ENCODE data around the gene SNAPC3. TPM values are rescaled to one million over a fixed set of nuclear protein-coding genes. Genes with fewer than 3 reads are reported as not detected.

Gene SNAPC3
- total RNA-seq, 4 donors from 2014 or later, result 18.3 to 31.9 (median 20.3) TPM

- DNase-seq (no peak), ATAC-seq (no peak)
- peaks cover 0 to 3% of the 10 kb centered on the region in 2 donors for H3K36me3 ChIP-seq
- H3K9me3 ChIP-seq, result no peaks in the 10 kb centered on the region
- peaks cover 6 to 16% of the 10 kb centered on the region in 2 donors for H3K4me1 ChIP-seq
- no peak for TF ChIP-seq POLR2A (IDR thresholded peaks at IDR 0.05)
- TF ChIP-seq, protein P1, sequence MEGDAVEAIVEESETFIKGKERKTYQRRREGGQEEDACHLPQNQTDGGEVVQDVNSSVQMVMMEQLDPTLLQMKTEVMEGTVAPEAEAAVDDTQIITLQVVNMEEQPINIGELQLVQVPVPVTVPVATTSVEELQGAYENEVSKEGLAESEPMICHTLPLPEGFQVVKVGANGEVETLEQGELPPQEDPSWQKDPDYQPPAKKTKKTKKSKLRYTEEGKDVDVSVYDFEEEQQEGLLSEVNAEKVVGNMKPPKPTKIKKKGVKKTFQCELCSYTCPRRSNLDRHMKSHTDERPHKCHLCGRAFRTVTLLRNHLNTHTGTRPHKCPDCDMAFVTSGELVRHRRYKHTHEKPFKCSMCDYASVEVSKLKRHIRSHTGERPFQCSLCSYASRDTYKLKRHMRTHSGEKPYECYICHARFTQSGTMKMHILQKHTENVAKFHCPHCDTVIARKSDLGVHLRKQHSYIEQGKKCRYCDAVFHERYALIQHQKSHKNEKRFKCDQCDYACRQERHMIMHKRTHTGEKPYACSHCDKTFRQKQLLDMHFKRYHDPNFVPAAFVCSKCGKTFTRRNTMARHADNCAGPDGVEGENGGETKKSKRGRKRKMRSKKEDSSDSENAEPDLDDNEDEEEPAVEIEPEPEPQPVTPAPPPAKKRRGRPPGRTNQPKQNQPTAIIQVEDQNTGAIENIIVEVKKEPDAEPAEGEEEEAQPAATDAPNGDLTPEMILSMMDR (IDR thresholded peaks at IDR 0.05 in 4 of 5, conservative IDR thresholded peaks at IDR 0.05 in 1 of 5), result no peak
- in situ Hi-C loops (cut with MboI; ENCODE audit: low sequenced_read_pairs in 4 of 4), result loop anchor here in 2 of 4 donors (5.0 to 25.0 kb wide), 2 partner anchors 118 to 208 kb away; no protein-coding TSS in a partner anchor
- no peak overlapping the region for H3K27ac ChIP-seq
- no peaks in the 10 kb centered on the region for H3K27me3 ChIP-seq
- no peak overlapping the region for H3K4me3 ChIP-seq
- intact Hi-C loops (cut with DNase I; ENCODE audit: low total_unique reads), result loop anchor here (5.0 to 10.0 kb wide), 4 partner anchors 113 to 1633 kb away; partner anchors contain the start of gene TTC39B
These were observed 1.9 kb upstream of the SNAPC3 start for GRCh38 chr9:15420796-15421195.

GRCh38 chr9:15421532-15421931, 1.1 kb upstream of the SNAPC3 start:
- peak overlapping the region in 1 of 4 donors; percentile 91 for H3K27ac ChIP-seq
- H3K9me3 ChIP-seq, result no peaks in the 10 kb centered on the region
- peaks cover 6 to 16% of the 10 kb centered on the region in 2 donors for H3K4me1 ChIP-seq
- H3K36me3 ChIP-seq, result peaks cover 0 to 9% of the 10 kb centered on the region in 2 donors
- H3K27me3 ChIP-seq, result no peaks in the 10 kb centered on the region
- intact Hi-C loops (cut with DNase I; ENCODE audit: low total_unique reads), result loop anchor here (5.0 to 10.0 kb wide), 4 partner anchors 114 to 1634 kb away; partner anchors contain the start of gene TTC39B
- no peak for ATAC-seq
- DNase-seq, result no peak
- in situ Hi-C loops (cut with MboI; ENCODE audit: low sequenced_read_pairs in 4 of 4), result loop anchor here in 2 of 4 donors (5.0 to 25.0 kb wide), 2 partner anchors 119 to 209 kb away; no protein-coding TSS in a partner anchor
- TF ChIP-seq, protein P1 (IDR thresholded peaks at IDR 0.05 in 4 of 5, conservative IDR thresholded peaks at IDR 0.05 in 1 of 5), result no peak
- no peak for TF ChIP-seq POLR2A (IDR thresholded peaks at IDR 0.05)
- peak overlapping the region in 1 of 4 donors; percentile 100 for H3K4me3 ChIP-seq

DNA sequence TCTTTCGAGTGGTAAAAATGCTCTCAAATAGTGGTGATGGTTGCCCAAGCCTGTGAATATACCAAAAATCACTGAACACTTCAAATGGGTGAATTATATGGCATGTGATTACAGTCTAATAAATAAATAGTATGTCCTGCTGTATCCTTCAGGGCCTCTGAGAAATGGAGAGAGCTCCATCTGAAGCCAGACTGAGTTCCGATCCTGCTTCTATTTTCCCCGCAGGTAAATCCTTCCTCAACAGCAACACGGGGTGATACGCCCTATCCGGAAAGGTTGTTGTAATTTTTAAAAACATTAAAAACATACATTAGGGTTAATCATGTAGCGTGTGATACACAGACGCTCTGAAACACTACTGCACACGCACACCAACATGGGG, 695 bp upstream of the SNAPC3 start:
- DNase-seq (no peak), ATAC-seq (peak in 1 of 2 donors; percentile 1)
- peaks cover 0 to 9% of the 10 kb centered on the region in 2 donors for H3K36me3 ChIP-seq
- no peaks in the 10 kb centered on the region for H3K27me3 ChIP-seq
- peak overlapping the region; percentile 86 to 91 (median 90) for H3K27ac ChIP-seq
- peak overlapping the region; percentile 86 to 100 (median 89) for H3K4me3 ChIP-seq
- in situ Hi-C loops (cut with MboI; ENCODE audit: low sequenced_read_pairs in 4 of 4), result loop anchor here in 2 of 4 donors (5.0 to 25.0 kb wide), 2 partner anchors 120 to 210 kb away; no protein-coding TSS in a partner anchor
- no peaks in the 10 kb centered on the region for H3K9me3 ChIP-seq
- H3K4me1 ChIP-seq, result peaks cover 6 to 16% of the 10 kb centered on the region in 2 donors
- TF ChIP-seq, protein P1 (IDR thresholded peaks at IDR 0.05 in 4 of 5, conservative IDR thresholded peaks at IDR 0.05 in 1 of 5), result no peak
- no peak for TF ChIP-seq POLR2A (IDR thresholded peaks at IDR 0.05)
- intact Hi-C loops (cut with DNase I; ENCODE audit: low total_unique reads), result loop anchor here (1.0 to 10.0 kb wide), 6 partner anchors 89 to 1635 kb away; partner anchors contain the start of genes PSIP1 and TTC39B

DNA sequence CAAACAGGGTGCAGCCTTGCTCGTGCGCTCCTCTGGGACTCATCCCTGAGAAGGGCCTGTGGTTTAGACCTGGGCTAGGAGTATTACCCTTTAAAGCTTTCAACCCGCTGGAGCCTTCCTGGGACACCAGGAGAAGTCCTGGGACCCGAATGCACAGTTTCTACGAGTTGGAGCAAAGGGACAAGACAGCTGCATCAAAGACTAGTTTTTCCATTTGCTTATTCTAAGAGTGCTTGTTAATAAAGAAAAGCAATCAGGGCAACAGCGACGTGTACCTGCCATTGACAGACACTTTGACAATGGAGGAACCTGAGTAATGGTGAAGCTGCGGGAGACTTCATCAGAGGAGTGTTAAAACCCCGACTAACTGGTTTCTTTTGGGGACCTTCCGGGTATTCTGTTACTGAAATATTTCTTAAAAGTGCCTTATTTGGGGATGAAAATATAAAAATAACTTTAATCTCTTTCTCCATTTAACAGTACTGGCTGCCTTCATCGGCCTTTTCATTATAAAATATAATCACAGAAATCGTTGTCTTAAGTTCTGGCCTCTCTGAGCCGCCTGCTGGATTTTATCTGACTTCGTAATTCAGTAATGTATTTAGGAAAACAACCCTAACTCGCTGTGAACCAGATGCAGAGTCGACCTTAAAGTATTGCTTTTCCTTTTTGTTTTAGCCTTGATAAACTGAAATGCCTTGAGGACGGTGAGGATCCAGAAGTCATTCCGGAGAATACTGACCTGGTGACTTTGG, 732 bp downstream of the SNAPC3 start:
- peaks cover 6 to 16% of the 10 kb centered on the region in 2 donors for H3K4me1 ChIP-seq
- H3K27me3 ChIP-seq, result no peaks in the 10 kb centered on the region
- ATAC-seq (peak; percentile 53 to 54), DNase-seq (no peak)
- in situ Hi-C loops (cut with MboI; ENCODE audit: low sequenced_read_pairs in 4 of 4), result loop anchor here in 2 of 4 donors (5.0 to 25.0 kb wide), 2 partner anchors 121 to 211 kb away; no protein-coding TSS in a partner anchor
- H3K4me3 ChIP-seq, result peak overlapping the region; percentile 86 to 100 (median 89)
- H3K27ac ChIP-seq, result peak overlapping the region; percentile 86 to 91 (median 90)
- peaks cover 0 to 13% of the 10 kb centered on the region in 2 donors for H3K36me3 ChIP-seq
- intact Hi-C loops (cut with DNase I; ENCODE audit: low total_unique reads), result loop anchor here (2.0 to 10.0 kb wide), 5 partner anchors 87 to 1636 kb away; partner anchors contain the start of genes PSIP1 and TTC39B
- no peaks in the 10 kb centered on the region for H3K9me3 ChIP-seq
- TF ChIP-seq, protein P1 (IDR thresholded peaks at IDR 0.05 in 4 of 5, conservative IDR thresholded peaks at IDR 0.05 in 1 of 5), result no peak
- no peak for TF ChIP-seq POLR2A (IDR thresholded peaks at IDR 0.05)
